ENCODE data around the gene C3orf80.

- TF ChIP-seq POLR2A (IDR thresholded peaks at IDR 0.05): no peak
- peak in 2 of 3 donors; percentile 5 to 10 for TF ChIP-seq POLR2AphosphoS5 (IDR thresholded peaks at IDR 0.05)
- no peak for TF ChIP-seq CTCF (IDR thresholded peaks at IDR 0.05 in 8 of 11, conservative IDR thresholded peaks at IDR 0.05 in 3 of 11)
Measured at GRCh38 chr3:160226026-160226907, 1.0 kb downstream of the C3orf80 start.

Measured in spleen (tissue), 7 donors.